ENCODE results near the gene CLEC16A.

Gene CLEC16A

GRCh38 chr16:11224894-11225676 lies 280.7 kb downstream of the CLEC16A start:
- Mint-ChIP-seq H3K9me3 (no peaks in the 10 kb centered on the region), H3K27ac (peak overlapping the region; percentile 96), H3K4me1 (peaks cover 64% of the 10 kb centered on the region), H3K36me3 (peaks cover 22% of the 10 kb centered on the region), H3K4me3 (peak overlapping the region; percentile 67)
- ATAC-seq: peak; percentile 86
- DNase-seq (ENCODE audit: low spot score in 2 of 2): peak; percentile 63 to 90

DNA sequence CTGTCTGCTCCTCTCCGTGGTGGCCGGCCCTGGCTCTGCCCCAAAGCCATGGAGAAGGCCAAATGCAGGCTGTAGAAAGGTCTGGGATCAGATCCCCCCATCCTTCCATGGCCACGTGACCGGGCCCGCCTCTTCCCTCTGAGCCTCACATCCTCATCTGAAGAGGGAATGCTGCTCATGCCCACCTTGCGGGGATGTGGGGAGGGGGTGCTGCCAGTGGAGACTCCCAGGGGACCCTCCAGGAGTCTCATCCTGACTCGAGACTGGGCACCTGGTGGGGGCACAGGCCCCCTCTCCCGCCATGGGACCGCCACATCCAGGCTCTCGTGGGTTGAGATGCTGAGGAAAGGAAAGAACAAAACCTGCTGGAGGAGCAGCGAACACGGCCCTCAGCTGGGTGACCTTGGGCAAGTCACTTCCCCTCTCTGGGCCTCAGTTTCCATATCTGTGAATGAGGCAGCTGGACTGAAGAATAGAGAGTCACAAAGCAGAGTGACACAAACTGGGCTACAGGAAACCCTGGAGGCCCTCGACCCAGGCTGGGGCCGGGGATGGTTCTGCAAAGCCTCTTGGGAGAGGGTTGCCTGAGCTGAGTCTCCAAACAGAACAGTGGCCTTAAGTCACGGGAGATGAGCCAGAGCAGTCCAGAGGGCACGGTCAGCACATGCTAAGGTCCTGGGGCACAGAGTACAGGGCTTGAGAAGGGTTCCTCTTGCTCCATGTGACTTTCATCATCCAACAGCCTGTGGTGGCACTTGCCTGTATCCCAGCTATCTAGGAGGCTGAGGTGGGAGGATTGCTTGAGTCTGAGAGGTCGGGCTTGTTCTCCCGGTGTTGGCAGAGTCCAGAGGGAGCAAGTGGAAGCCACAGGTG lies 281.5 kb downstream of the CLEC16A start:
- DNase-seq (ENCODE audit: low spot score in 2 of 2) (peak in 1 of 2 donors; percentile 62), ATAC-seq (no peak)
- H3K27ac Mint-ChIP-seq: peak overlapping the region; percentile 96
- H3K9me3 Mint-ChIP-seq: no peaks in the 10 kb centered on the region
- peak overlapping the region; percentile 67 for H3K4me3 Mint-ChIP-seq
- H3K36me3 Mint-ChIP-seq: peaks cover 22% of the 10 kb centered on the region
- peaks cover 61% of the 10 kb centered on the region for H3K4me1 Mint-ChIP-seq

DNA sequence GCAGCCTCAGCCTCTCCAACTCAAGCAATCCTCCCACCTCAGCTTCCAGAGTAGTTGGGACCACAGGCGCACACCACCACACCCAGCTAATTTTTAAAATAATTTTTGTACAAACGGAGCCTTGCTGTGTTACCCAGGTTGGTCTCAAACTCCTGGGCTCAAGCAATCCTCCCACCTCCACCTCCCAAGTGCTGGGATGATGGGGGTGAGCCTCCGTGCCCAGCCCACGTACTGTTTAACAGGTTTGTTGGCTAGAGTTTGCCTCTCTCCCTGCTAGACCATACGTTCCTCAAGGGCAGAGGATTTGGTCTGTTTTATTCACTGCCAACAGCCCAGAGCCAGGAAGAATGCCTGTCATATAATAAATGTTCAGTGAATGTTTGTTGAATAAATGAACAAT lies 285.1 kb downstream of the CLEC16A start:
- Mint-ChIP-seq H3K36me3 (peaks cover 33% of the 10 kb centered on the region), H3K4me3 (no peak overlapping the region), H3K9me3 (no peaks in the 10 kb centered on the region), H3K4me1 (peaks cover 79% of the 10 kb centered on the region), H3K27ac (peak overlapping the region; percentile 68)
- ATAC-seq (no peak), DNase-seq (ENCODE audit: low spot score in 2 of 2) (no peak)

GRCh38 chr16:11229906-11230305 lies 285.5 kb downstream of the CLEC16A start:
- no peak overlapping the region for H3K4me3 Mint-ChIP-seq
- peaks cover 29% of the 10 kb centered on the region for H3K36me3 Mint-ChIP-seq
- ATAC-seq (no peak), DNase-seq (ENCODE audit: low spot score in 2 of 2) (no peak)
- no peaks in the 10 kb centered on the region for H3K9me3 Mint-ChIP-seq
- H3K4me1 Mint-ChIP-seq: peaks cover 79% of the 10 kb centered on the region
- peak overlapping the region; percentile 40 for H3K27ac Mint-ChIP-seq

DNA sequence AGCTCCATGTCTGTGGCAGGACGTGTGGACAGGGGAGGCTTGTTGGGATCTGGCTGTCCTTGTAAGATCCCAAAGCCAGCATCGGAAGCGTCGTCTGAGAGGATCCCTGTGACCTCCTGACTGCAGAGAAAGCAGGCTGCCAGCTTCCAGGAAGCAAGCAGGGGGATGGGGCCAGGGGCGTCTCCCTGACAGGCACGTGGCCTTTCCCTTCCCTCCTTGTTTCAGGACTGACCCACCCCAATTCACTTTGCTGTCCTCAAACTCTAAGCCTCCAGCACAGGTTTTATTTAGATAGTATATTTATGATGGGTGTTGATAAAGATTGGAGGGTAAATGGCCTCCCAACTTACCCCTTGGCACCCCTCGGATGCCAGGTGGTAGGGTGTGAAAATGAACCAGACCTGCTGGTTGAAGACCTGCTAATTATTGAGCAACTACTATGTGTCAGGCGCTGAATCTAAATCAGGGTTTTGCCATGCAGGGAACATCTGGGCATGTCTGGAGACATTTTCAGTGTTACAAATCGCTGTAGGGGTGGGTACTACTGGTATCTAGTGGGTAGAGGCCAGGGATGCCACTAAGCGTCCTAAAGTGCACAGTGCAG lies 287.1 kb downstream of the CLEC16A start:
- peak overlapping the region; percentile 68 for H3K4me3 Mint-ChIP-seq
- peaks cover 25% of the 10 kb centered on the region for H3K36me3 Mint-ChIP-seq
- DNase-seq (ENCODE audit: low spot score in 2 of 2) (no peak), ATAC-seq (no peak)
- peak overlapping the region; percentile 98 for H3K27ac Mint-ChIP-seq
- H3K9me3 Mint-ChIP-seq: no peaks in the 10 kb centered on the region
- peaks cover 72% of the 10 kb centered on the region for H3K4me1 Mint-ChIP-seq
